BE2C (cell line): Measurements from ENCODE around the gene LHX3.

Experiments used
- DNase-seq: peaks from one replicate; pipeline ENCODE4 v3.0.0-alpha.2; 2020
- H3K27me3 ChIP-seq: fragments of 250-450 bp; sonication (Bioruptor Pico); 2 replicates; pipeline ENCODE4 v1.5.1; 2020; ENCODE audit warnings: mild to moderate bottlenecking
- H3K36me3 ChIP-seq: fragments of 250-450 bp; sonication (Bioruptor Pico); 2 replicates; pipeline ENCODE4 v1.5.1; 2020; ENCODE audit warnings: mild to moderate bottlenecking
- H3K4me1 ChIP-seq: fragments of 250-450 bp; sonication (Bioruptor Pico); 2 replicates; pipeline ENCODE4 v1.5.1; 2020
- H3K4me3 ChIP-seq: 2 replicates; pipeline ENCODE4 v1.5.1; 2011; ENCODE audit warnings: low read depth, low read length
- H3K9me3 ChIP-seq: fragments of 250-450 bp; sonication (Bioruptor Pico); 2 replicates; pipeline ENCODE4 v1.5.1; 2020
- CTCF ChIP-seq: IDR thresholded peaks from 2 replicates; pipeline ENCODE4 v1.5.1; 2012; ENCODE audit warnings: mild to moderate bottlenecking, low read depth, low read length

Gene LHX3

GRCh38 chr9:136197930-136198604 lies 6.9 kb downstream of the LHX3 start:
- TF ChIP-seq CTCF, result no peak
- Histone ChIP-seq H3K9me3 (no peaks in the 10 kb centered on the region; the same call in 1 of the 2 replicates), H3K4me3 (no peak overlapping the region), H3K27me3 (peaks cover 96% of the 10 kb centered on the region), H3K36me3 (no peaks in the 10 kb centered on the region), H3K4me1 (0 out of 2 replicates have a peak, but pooled peaks cover 3% of the 10 kb centered on the region)
- DNase-seq, result no peak

- TF ChIP-seq CTCF, result no peak
- Histone ChIP-seq H3K27me3 (peaks cover 97% of the 10 kb centered on the region), H3K9me3 (no peaks in the 10 kb centered on the region; the same call in 1 of the 2 replicates), H3K4me1 (0 out of 2 replicates have a peak, but pooled peaks cover 3% of the 10 kb centered on the region), H3K36me3 (no peaks in the 10 kb centered on the region), H3K4me3 (no peak overlapping the region)
- DNase-seq, result no peak
These were observed 7.6 kb downstream of the LHX3 start for GRCh38 chr9:136197084-136197875.

- Histone ChIP-seq H3K4me3 (no peak overlapping the region), H3K9me3 (no peaks in the 10 kb centered on the region; the same call in 1 of the 2 replicates), H3K4me1 (0 out of 2 replicates have a peak, but pooled peaks cover 3% of the 10 kb centered on the region), H3K27me3 (peaks cover 97% of the 10 kb centered on the region), H3K36me3 (no peaks in the 10 kb centered on the region)
- no peak for DNase-seq
- TF ChIP-seq CTCF, result no peak
These were observed 8.4 kb downstream of the LHX3 start for GRCh38 chr9:136196404-136197083.

- no peak for DNase-seq
- TF ChIP-seq CTCF, result no peak
- no peaks in the 10 kb centered on the region; the same call in 1 of the 2 replicates for H3K9me3 ChIP-seq
- no peak overlapping the region for H3K4me3 ChIP-seq
- H3K4me1 ChIP-seq, result 0 out of 2 replicates have a peak, but pooled peaks cover 3% of the 10 kb centered on the region
- H3K36me3 ChIP-seq, result no peaks in the 10 kb centered on the region
- peaks cover 88% of the 10 kb centered on the region for H3K27me3 ChIP-seq
These were observed 10.4 kb downstream of the LHX3 start for GRCh38 chr9:136194540-136194939.

GRCh38 chr9:136193891-136194279 lies 11.0 kb downstream of the LHX3 start:
- DNase-seq, result no peak
- H3K9me3 ChIP-seq, result no peaks in the 10 kb centered on the region; the same call in 1 of the 2 replicates
- no peak for TF ChIP-seq CTCF
- H3K36me3 ChIP-seq, result no peaks in the 10 kb centered on the region
- no peak overlapping the region for H3K4me3 ChIP-seq
- H3K4me1 ChIP-seq, result 0 out of 2 replicates have a peak, but pooled peaks cover 3% of the 10 kb centered on the region
- H3K27me3 ChIP-seq, result peaks cover 83% of the 10 kb centered on the region
